HepG2 (cell line): Measurements from ENCODE around the gene CGNL1. TPM values are rescaled to one million over a fixed set of nuclear protein-coding genes. Genes with fewer than 3 reads are reported as not detected.

Experiments used
- ATAC-seq: fragments of 200-7000 bp; cut with Tn5 transposase; 3 replicates; pipeline ENCODE4 v1.9.1; 2020; ENCODE audit warnings: mild to moderate bottlenecking, moderate library complexity
- BruUV-seq: library from RNA; stranded (reverse); fragments of 400-500 nt; replicated peaks from 2 replicates; lab custom pipeline; 2021; lab: Mats Ljungman, UMichigan
- CTCF ChIA-PET: fragments of 300-600 bp; formaldehyde crosslinking; extraction: SDS; loops from one replicate; lab custom pipeline; 2021; ENCODE audit warnings: low total read pairs, inconsistent platforms, low intra/inter-chr PET ratio; lab: Yijun Ruan, JAX
- POLR2A ChIA-PET: fragments of 350-600 bp; sonication (Branson Sonifier 250); formaldehyde crosslinking; loops from one replicate; lab custom pipeline; 2020; ENCODE audit warnings: antibody characterized with exemption, inconsistent platforms; lab: Yijun Ruan, JAX
- DNase-seq: peaks from one replicate; pipeline ENCODE4 v3.0.0-alpha.2; 2015; ENCODE audit warnings: low spot score
- FAIRE-seq: peaks from 3 replicates; lab custom pipeline; 2011; peaks lifted over from hg19 to GRCh38; lab: Jason Lieb, UNC
- H2AFZ ChIP-seq: one replicate; pipeline ENCODE4 v1.6.1; 2011; ENCODE audit warnings: low read length, inconsistent platforms
- H3K27ac ChIP-seq: fragments of 300-600 bp; 3 replicates; pipeline ENCODE4 v1.8.0; 2011; ENCODE audit warnings: mixed run types, mild to moderate bottlenecking, mixed read lengths, low read length, inconsistent platforms; ENCODE audit not compliant: insufficient read depth; ENCODE audit errors: extremely low read length
- H3K27me3 ChIP-seq, 2 experiments: fragments of 200-600 bp in 1 of 2; 2 replicates in 1 of 2; 3 replicates in 1 of 2; pipeline versions ENCODE4 v1.6.0 to v1.8.0; 2011; ENCODE audit warnings: low read length in 2 of 2, mild to moderate bottlenecking in 2 of 2, moderate library complexity in 2 of 2, inconsistent platforms in 1 of 2; ENCODE audit not compliant: insufficient read depth in 2 of 2, control insufficient read depth in 1 of 2
- H3K36me3 ChIP-seq, 2 experiments: fragments of 200-600 bp in 1 of 2; replicated peaks in 1 of 2; 2 replicates in 1 of 2; 3 replicates in 1 of 2; pipeline versions ENCODE4 v1.5.1 to v1.8.0; 2011; ENCODE audit warnings: low read length in 2 of 2, inconsistent platforms in 1 of 2; ENCODE audit not compliant: insufficient read depth in 2 of 2, control insufficient read depth in 1 of 2
- H3K4me1 ChIP-seq: 2 replicates; pipeline ENCODE4 v1.5.1; 2012; ENCODE audit warnings: low read length, inconsistent platforms; ENCODE audit not compliant: insufficient read depth
- H3K4me2 ChIP-seq: 2 replicates; pipeline ENCODE4 v1.6.0; 2011; ENCODE audit warnings: low read depth, low read length, inconsistent platforms
- H3K4me3 ChIP-seq, 3 experiments: fragments of 200-600 bp in 1 of 3; sonication (generic), shearing (Covaris generic) in 1 of 3; replicated peaks in 1 of 3; 2 replicates each; pipeline ENCODE4 v1.5.1; 2011 to 2016; ENCODE audit warnings: low read length in 3 of 3, inconsistent platforms in 2 of 3, low read depth in 2 of 3, mild to moderate bottlenecking in 2 of 3, control low read depth in 1 of 3, mixed read lengths in 1 of 3; ENCODE audit not compliant: insufficient read depth in 1 of 3
- H3K79me2 ChIP-seq: one replicate; pipeline ENCODE4 v1.6.1; 2011; ENCODE audit warnings: low read length, inconsistent platforms; ENCODE audit not compliant: insufficient read depth
- H3K9ac ChIP-seq: 2 replicates; pipeline ENCODE4 v1.6.0; 2011; ENCODE audit warnings: mild to moderate bottlenecking, low read depth, low read length, inconsistent platforms; ENCODE audit not compliant: insufficient read depth
- H3K9me3 ChIP-seq: 2 replicates; pipeline ENCODE4 v1.5.1; 2012; ENCODE audit warnings: mild to moderate bottlenecking, low read length
- H4K20me1 ChIP-seq: 2 replicates; pipeline ENCODE4 v1.6.0; 2011; ENCODE audit warnings: inconsistent platforms, mild to moderate bottlenecking, low read length, moderate library complexity; ENCODE audit not compliant: insufficient read depth
- BRCA1 ChIP-seq: sonication (generic); formaldehyde crosslinking; IDR thresholded peaks from 2 replicates; pipeline ENCODE4 v1.4.0; 2020; ENCODE audit warnings: missing genetic modification reagents
- BRF2 ChIP-seq: sonication (generic); formaldehyde crosslinking; IDR thresholded peaks from 2 replicates; pipeline ENCODE4 v1.8.1; 2022; ENCODE audit warnings: mild to moderate bottlenecking, missing genetic modification reagents
- CSRNP1 ChIP-seq: sonication (generic); formaldehyde crosslinking; IDR thresholded peaks from 2 replicates; pipeline ENCODE4 v1.8.1; 2023; ENCODE audit warnings: mild to moderate bottlenecking, missing genetic modification reagents
- FOSL2 ChIP-seq: sonication (generic); formaldehyde crosslinking; IDR thresholded peaks from 2 replicates; pipeline ENCODE4 v1.4.0; 2020; ENCODE audit warnings: missing genetic modification reagents
- NFRKB ChIP-seq: fragments of 450-650 bp; IDR thresholded peaks from 2 replicates; pipeline ENCODE4 v1.6.1; 2017
- PLSCR1 ChIP-seq: sonication (generic); formaldehyde crosslinking; IDR thresholded peaks from 2 replicates; pipeline ENCODE4 v1.5.0; 2020; ENCODE audit warnings: missing genetic modification reagents, mild to moderate bottlenecking, borderline replicate concordance
- ZBED4 ChIP-seq: sonication (generic); formaldehyde crosslinking; IDR thresholded peaks from 2 replicates; pipeline ENCODE4 v1.4.0; 2020; ENCODE audit warnings: missing genetic modification reagents, borderline replicate concordance
- ZFP36L1 ChIP-seq: sonication (generic); formaldehyde crosslinking; IDR thresholded peaks from 2 replicates; pipeline ENCODE4 v1.8.0; 2022; ENCODE audit warnings: mild to moderate bottlenecking, missing genetic modification reagents, moderate library complexity
- ZNF207 ChIP-seq: fragments of 450-650 bp; IDR thresholded peaks from 2 replicates; pipeline ENCODE4 v1.6.1; 2016; ENCODE audit warnings: antibody characterized with exemption, borderline replicate concordance
- ZNF614 ChIP-seq: IDR thresholded peaks from 2 replicates; pipeline ENCODE4 v1.6.1; 2018; ENCODE audit warnings: missing biosample characterization, missing genetic modification reagents, inconsistent platforms, borderline replicate concordance
- ZNF747 ChIP-seq: sonication (generic); formaldehyde crosslinking; IDR thresholded peaks from 2 replicates; pipeline ENCODE4 v1.8.1; 2023; ENCODE audit warnings: missing genetic modification reagents, mild to moderate bottlenecking, borderline replicate concordance
- ZNF775 ChIP-seq: sonication (generic); formaldehyde crosslinking; IDR thresholded peaks from 2 replicates; pipeline ENCODE4 v1.4.0; 2020; ENCODE audit warnings: missing genetic modification reagents, mild to moderate bottlenecking, moderate library complexity, borderline replicate concordance
- ZSCAN5A ChIP-seq: sonication (generic); formaldehyde crosslinking; IDR thresholded peaks from 2 replicates; pipeline ENCODE4 v1.8.0; 2022; ENCODE audit warnings: mild to moderate bottlenecking, missing genetic modification reagents, borderline replicate concordance
- WGBS: methylation state at CpG from one replicate; pipeline ENCODE4 v1.1.6; 2017; ENCODE audit warnings: low lambda C conversion rate; 5-methylcytosine and 5-hydroxymethylcytosine counted together
- in situ Hi-C: cut with HindIII; loops from 2 replicates; pipeline ENCODE4 v1.10.0; 2017; ENCODE audit warnings: low pct_unique_long_range_greater_than_20kb; ENCODE audit not compliant: extremely low pct_ligation_motif_present
- intact Hi-C: fragments of 100-400 bp; cut with micrococcal nuclease; formaldehyde crosslinking; loops from one replicate; pipeline ENCODE4 v1.10.0; 2022; ENCODE audit not compliant: unreplicated experiment
- polyA plus RNA-seq, 8 experiments: library from polyadenylated mRNA; depleted of rRNA in 3 of 8; stranded (reverse) in 7 of 8; unstranded in 1 of 8; fragments of >200 nt; fragmentation: Illumina TruSeq in 4 of 8; extraction: Trizol in 4 of 8; gene quantifications; 2 replicates each; pipeline versions ENCODE4 v1.2.1 to v1.2.3, GENCODE V29; 2011 to 2016; ENCODE audit warnings: low read depth in 4 of 8, missing spikeins in 1 of 8, mixed read lengths in 1 of 8; ENCODE audit not compliant: insufficient read depth in 1 of 8
- total RNA-seq, 5 experiments: library from RNA; depleted of rRNA; stranded (reverse); fragments of >200 nt; fragmentation: Illumina TruSeq; extraction: Trizol; gene quantifications; 2 replicates each; pipeline ENCODE4 v1.2.3, GENCODE V29; 2016; ENCODE audit warnings: low read depth in 1 of 5

The CGNL1 gene
- total and polyA plus RNA-seq, 2 of the 13 experiments (the other 11 are each of a cell fraction or from before 2014, with no cell fraction given): 5.6 to 15.6 TPM

GRCh38 chr15:57339321-57339720, 37.0 kb upstream of the CGNL1 start:
- Histone ChIP-seq H3K27me3 (peaks cover 3 to 37% of the 10 kb centered on the region in 2 experiments), H3K4me3 (no peak overlapping the region), H3K36me3 (no peaks in the 10 kb centered on the region), H3K4me2 (no peak overlapping the region), H3K9ac (no peak overlapping the region), H3K27ac (no peak overlapping the region), H3K79me2 (no peaks in the 10 kb centered on the region), H2AFZ (no peak overlapping the region), H3K4me1 (peaks cover 42% of the 10 kb centered on the region), H4K20me1 (no peaks in the 10 kb centered on the region), H3K9me3 (no peaks in the 10 kb centered on the region)
- WGBS: 39% methylated on average over 5 of the region's 5 CpGs
- ATAC-seq (no peak), DNase-seq (no peak), FAIRE-seq (no peak)
- TF ChIP-seq ZNF775 (CRISPR knock-in tag) (no peak), ZNF207 (no peak), BRCA1 (CRISPR knock-in tag) (no peak), FOSL2 (CRISPR knock-in tag) (no peak), ZBED4 (CRISPR knock-in tag) (no peak), ZNF747 (CRISPR knock-in tag) (no peak), NFRKB (no peak), PLSCR1 (CRISPR knock-in tag) (no peak), ZSCAN5A (no peak), BRF2 (CRISPR knock-in tag) (no peak), CSRNP1 (no peak), ZNF614 (CRISPR knock-in tag) (no peak), ZFP36L1 (CRISPR knock-in tag) (no peak)
- ChIA-PET POLR2A (no interaction called here), CTCF (interaction anchor here (2.8 kb wide), 1 partner anchor 188 kb away, joined by 61 read pairs; no protein-coding TSS in a partner anchor)
- intact Hi-C loops: loop anchor here (10.0 kb wide), 1 partner anchor 195 kb away; no protein-coding TSS in a partner anchor
- in situ Hi-C loops: no loop called here
- BruUV-seq: no TSS peak
